GM12892 (cell line): ENCODE measurements around the gene JARID2.

Experiments used
- POLR2A ChIP-seq: IDR thresholded peaks from 2 replicates; pipeline ENCODE4 v1.6.1; 2011; ENCODE audit warnings: low read depth, low read length, control low read depth
- POLR2AphosphoS5 ChIP-seq: IDR thresholded peaks from 2 replicates; pipeline ENCODE4 v1.6.1; 2011; ENCODE audit warnings: low read depth, low read length, control low read depth

DNA sequence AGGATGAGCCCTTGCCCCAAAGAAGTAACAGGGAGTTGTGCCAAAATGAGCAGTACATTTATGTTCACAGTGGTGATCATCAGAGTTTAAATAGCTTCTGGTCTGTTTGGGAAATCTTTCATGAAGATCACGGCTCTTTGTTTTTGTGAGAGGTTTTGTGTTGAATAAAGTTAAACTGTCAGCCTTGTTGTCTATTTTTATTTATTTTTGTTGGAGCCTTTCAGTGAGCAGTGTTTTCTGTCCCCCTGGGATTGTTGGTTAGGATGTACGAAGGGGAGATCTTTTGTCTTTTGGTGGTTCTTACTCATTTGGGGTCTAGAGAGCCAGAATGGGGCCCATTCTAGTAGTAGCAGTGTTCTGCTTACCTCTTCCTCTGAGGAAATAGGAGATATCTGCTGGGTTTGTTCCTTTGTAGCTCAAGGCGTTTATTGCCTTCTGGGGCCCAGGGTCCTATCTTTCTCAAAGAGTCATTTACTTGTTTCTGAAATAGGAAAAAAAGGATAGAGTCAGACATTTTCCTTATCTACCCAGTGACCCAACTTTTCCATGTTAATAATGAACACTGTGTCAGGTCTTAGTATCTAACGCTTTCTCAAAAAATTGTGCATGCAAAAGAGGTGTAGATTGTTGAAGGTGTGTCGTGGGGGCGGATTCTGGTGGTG lies 157.4 kb downstream of the JARID2 start:
- no peak for TF ChIP-seq POLR2AphosphoS5
- TF ChIP-seq POLR2A, result no peak
